GM19452 (cell line): ENCODE results near the gene PZP.
"Not testable (repeated sequence)": the region's sequence is repeated elsewhere in the genome, so short reads cannot be mapped to it uniquely, and the experiment has no call there.

Source experiments
- ATAC-seq: cut with Tn5 transposase; IDR thresholded peaks from one replicate; pipeline ENCODE4 v1.9.1; 2021; ENCODE audit not compliant: unreplicated experiment

PZP gene

DNA sequence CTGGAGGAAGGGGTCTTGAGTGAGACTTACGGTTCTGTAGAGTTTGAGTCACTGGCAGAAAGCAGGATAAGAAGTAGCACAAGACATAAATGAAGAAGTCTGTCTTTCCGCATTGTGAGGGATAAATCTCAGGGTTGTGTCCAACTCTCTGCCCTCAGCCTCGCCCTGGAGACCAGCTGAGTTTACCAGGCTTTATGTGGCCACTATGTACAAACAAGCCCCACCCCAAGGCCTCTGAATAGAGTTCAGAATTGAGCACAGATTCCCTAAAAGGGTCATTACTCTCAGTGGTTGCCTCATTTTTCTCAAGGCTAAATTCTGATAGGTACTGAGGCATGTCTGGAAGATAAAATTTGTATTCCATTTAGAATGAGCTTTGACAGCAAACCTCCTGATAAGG, at the start of gene PZP:
Gene PZP (minus strand): TSS at position 167 of the 400 bp plus-strand sequence. CDS start 54 bp downstream, at position 113.
- ATAC-seq, result no peak

GRCh38 chr12:9256758-9257405, 48.7 kb upstream of the PZP start:
- ATAC-seq, result no peak

- no peak for ATAC-seq
These were observed 48.1 kb upstream of the PZP start for GRCh38 chr12:9256341-9256740.

- no peak for ATAC-seq
These were observed 47.6 kb upstream of the PZP start for GRCh38 chr12:9255837-9256236.

DNA sequence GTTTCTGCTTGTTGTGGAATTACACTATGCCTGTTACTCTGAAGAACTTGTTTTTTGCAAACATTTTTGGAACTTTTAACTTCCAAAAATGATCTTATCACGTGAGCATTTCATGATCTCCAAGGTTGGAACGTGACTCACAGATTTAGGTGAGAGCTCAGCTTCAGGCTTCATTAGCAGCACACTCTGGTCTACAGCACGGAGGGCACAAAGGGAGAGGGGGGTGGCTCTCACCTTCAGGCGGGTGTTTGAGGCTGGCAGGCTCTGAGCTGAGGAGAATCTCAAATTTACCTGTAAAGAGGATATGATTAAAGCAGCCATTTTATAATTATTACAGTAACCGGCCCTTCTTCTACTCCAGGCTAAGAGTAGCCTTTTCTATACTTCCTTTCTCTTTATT, 45.3 kb upstream of the PZP start:
- no peak for ATAC-seq

DNA sequence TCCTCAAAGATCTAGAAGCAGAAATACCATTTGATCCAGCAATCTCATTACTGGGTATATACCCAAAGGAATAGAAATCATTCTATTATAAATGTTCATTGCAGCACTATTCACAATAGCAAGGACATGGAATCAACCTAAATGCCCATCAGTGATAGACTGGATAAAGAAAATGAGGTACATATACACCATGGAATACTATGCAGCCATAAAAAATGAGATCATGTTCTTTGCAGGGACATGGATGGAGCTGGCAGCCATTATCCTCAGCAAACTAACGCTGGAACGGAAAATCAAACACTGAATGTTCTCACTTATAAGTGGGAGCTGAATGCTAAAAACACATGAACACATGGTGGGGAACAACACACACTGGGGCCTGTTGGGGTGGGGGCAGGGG, 44.6 kb upstream of the PZP start:
- ATAC-seq, result not testable (repeated sequence)

GRCh38 chr12:9252256-9252655, 44.1 kb upstream of the PZP start:
- ATAC-seq, result no peak

DNA sequence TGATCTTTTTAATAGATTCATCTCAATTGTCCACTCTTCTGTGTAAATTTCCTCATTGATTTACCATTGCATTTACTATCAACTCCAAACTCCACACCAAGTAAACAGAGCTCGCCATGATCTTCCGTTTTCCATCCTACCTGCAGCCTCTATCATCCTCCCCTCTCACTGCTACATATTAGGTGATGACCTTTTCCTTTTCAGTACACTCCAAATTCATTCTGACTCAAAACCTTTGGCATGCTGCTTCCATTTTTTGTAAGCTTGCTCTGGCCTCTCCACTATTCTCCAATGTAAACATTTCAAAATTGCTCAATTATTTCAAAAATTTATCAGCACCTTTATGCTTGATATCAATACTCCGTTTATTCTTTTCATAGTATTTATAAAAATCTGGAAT, 40.2 kb upstream of the PZP start:
- no peak for ATAC-seq

DNA sequence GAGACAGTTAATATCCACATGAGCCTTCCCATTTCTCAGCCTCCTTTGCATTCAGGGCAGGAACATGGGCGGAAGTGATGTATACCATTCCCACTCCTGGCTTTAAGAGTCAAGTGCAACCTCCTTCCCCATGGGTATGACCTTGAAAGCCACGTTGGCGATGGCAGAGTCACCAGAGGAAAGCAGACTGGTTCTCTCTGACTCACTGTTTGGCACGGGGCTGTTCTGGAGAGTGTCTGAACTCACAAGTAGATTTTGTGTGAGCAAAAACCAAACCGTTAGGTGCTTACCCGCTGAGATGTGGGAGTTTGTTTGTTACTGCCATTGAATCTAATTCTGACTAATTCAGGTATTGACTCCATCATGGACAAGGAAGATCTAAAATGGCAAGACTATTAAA, 36.7 kb upstream of the PZP start:
- ATAC-seq, result no peak

DNA sequence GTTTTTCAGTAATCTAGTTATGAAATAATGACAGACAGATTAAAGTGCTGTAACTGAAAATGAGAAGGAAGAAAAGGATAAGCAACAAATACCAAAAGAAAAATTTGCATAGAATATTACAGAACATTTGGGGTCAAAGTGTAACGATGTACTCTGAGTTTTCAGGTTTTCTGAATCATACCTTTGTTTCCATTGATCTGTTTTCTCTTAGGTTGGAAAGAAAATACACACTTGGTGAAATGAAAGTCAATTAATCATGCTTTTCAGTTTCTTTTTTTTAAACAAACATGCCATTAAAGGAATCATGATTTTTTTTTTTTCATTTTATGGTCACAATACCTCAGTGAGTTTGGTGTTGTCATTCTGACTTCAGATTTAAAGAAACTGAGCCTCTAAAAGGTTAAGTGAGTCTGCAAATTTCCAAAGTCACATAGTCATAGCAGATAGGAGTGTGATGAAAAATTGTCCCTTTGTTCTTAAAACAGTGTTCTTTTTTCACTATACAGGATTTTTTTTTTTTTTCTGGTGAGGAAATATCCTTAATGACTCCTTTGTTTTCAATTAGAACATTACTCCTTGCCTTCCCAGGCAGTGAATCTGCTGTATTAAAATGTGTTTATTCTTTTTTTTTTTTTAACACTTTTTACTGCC, 35.9 kb upstream of the PZP start:
- ATAC-seq, result no peak

DNA sequence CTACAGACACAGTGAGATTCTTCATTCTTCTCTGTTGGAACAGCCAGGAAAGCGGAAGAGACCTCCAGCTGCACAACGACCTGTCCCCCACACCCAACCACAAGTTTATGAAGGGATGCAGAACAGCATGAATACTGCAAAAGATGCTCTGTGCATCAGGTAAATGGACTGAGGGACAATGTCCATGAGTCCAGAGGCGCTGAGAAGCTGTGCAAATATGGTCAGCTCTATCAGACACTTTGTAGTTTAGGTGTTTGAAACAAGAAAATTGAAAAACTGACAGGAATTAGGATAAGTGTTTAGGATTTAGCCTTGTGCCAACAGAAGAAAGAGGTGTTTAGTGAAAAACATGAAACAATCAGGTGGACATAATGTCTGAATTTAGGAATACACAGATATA, 33.1 kb upstream of the PZP start:
- ATAC-seq, result no peak

GRCh38 chr12:9240776-9241175, 32.6 kb upstream of the PZP start:
- ATAC-seq, result no peak

GRCh38 chr12:9240004-9240635, 31.9 kb upstream of the PZP start:
- ATAC-seq, result not testable (repeated sequence)

GRCh38 chr12:9237286-9237685, 29.1 kb upstream of the PZP start:
- ATAC-seq, result no peak

DNA sequence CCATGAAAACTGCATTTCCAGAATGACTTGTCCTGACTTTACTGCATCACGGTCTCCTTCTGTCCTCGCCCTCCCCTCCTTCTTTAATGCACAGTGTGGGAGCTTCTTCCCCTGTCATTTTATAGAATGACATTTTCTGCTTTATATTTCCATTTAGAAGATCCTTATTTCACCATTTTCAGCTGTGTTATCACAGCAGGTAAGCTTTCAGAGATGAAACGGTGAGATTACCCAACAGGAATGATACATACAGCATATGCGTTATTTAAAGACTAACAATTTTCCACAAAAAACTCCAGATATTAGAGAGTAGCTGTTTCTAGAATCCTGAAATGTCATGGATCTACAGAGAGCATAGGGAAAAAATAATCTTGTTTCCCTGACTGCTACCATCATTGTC, 27.3 kb upstream of the PZP start:
- no peak for ATAC-seq

- ATAC-seq, result no peak
These were observed 19.8 kb upstream of the PZP start for GRCh38 chr12:9227950-9228349.

DNA sequence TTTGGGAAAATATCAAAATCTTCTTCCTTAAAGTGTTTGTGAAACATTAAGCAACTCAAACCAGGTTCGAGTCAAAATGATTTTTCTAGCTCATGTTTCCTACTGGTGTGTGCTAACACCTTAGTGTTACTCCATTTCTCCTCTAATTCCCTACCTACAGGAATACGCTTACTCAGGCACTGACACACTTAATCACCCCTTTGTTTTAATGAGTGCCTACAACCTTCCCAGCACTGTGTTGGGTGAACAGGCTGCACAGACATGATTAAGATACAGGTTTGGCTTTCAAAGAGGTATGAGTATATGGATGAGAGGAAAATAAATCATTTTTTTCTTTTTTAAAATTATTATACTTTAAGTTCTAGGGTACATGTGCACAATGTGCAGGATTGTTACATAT, 15.6 kb upstream of the PZP start:
- no peak for ATAC-seq

GRCh38 chr12:9221483-9221882, 13.3 kb upstream of the PZP start:
- ATAC-seq, result no peak

DNA sequence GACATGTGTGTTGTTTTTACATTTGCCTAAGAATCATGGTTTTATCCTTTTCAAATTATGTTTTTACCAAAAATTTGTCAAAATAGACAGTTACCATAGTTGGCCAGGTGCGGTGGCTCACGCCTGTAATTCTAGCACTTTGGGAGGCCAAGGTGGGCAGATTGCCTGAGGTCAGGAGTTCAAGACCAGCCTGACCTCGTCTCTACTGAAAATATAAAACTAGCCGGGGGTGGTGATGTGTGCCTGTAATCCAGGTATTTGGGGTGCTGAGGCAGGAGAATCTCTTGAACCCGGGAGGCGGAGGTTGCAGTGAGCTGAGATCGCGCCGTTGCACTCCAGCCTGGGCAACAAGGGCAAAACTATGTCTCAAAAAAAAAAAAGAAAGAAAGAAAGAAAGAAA, 12.8 kb upstream of the PZP start:
- not testable (repeated sequence) for ATAC-seq

DNA sequence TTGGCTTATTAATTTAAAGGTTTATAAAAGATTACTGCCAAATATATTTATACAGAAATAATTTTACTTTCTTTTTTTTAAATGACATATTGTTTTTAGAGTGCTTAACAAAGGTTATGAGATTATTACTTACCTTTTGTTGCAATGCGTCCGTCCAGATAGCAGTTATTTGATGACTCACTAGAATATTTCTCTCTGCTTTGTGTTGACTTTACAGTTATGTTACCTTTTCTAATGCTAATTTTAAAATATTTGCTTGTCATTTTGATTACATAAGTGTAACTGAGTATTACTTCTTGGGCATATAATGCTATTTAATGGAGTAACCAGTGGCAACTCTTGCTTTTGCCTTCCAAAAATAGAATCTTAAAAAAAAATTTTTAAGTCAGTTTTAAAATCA, 6.3 kb upstream of the PZP start:
- ATAC-seq, result no peak

GRCh38 chr12:9211687-9212086, 3.5 kb upstream of the PZP start:
- ATAC-seq, result no peak

DNA sequence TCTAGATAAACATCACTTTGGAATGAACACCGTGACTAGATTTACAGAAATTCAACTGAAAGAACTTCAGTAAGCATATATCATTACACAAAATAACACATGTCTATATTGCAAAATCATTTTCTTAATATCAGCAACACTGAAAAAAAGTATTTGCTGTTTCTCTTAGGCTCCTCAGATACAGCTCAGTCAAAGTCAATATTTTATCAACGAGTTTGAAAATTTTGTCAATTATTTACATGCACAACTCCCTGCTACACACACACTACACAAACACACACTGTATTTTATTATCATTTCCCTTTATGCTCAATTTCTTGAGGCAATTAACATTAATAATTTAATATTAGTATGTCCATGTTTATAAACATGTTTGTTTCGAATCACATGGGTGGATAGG, 3.8 kb downstream of the PZP start:
- ATAC-seq, result no peak

GRCh38 chr12:9198012-9198411, 10.2 kb downstream of the PZP start:
- no peak for ATAC-seq
